Measurements from ENCODE around the gene ONECUT3. TPM values are rescaled to one million over a fixed set of nuclear protein-coding genes. Genes with fewer than 3 reads are reported as not detected.

Gene ONECUT3
- total and polyA plus RNA-seq, 2 of the 4 experiments (the other 2 are of a cell fraction) = not detected

GRCh38 chr19:1764729-1765128 is 11.4 kb downstream of the ONECUT3 start (continued):
- no peak for TF ChIP-seq CHD1 (IDR thresholded peaks at IDR 0.05; ENCODE audit: low read depth, low read length)
- TF ChIP-seq BHLHE40 (IDR thresholded peaks at IDR 0.05; ENCODE audit: low read depth, low read length) = no peak
- TF ChIP-seq, protein P1, sequence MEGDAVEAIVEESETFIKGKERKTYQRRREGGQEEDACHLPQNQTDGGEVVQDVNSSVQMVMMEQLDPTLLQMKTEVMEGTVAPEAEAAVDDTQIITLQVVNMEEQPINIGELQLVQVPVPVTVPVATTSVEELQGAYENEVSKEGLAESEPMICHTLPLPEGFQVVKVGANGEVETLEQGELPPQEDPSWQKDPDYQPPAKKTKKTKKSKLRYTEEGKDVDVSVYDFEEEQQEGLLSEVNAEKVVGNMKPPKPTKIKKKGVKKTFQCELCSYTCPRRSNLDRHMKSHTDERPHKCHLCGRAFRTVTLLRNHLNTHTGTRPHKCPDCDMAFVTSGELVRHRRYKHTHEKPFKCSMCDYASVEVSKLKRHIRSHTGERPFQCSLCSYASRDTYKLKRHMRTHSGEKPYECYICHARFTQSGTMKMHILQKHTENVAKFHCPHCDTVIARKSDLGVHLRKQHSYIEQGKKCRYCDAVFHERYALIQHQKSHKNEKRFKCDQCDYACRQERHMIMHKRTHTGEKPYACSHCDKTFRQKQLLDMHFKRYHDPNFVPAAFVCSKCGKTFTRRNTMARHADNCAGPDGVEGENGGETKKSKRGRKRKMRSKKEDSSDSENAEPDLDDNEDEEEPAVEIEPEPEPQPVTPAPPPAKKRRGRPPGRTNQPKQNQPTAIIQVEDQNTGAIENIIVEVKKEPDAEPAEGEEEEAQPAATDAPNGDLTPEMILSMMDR (conservative IDR thresholded peaks at IDR 0.05; ENCODE audit: low read depth, low read length) = no peak

DNA sequence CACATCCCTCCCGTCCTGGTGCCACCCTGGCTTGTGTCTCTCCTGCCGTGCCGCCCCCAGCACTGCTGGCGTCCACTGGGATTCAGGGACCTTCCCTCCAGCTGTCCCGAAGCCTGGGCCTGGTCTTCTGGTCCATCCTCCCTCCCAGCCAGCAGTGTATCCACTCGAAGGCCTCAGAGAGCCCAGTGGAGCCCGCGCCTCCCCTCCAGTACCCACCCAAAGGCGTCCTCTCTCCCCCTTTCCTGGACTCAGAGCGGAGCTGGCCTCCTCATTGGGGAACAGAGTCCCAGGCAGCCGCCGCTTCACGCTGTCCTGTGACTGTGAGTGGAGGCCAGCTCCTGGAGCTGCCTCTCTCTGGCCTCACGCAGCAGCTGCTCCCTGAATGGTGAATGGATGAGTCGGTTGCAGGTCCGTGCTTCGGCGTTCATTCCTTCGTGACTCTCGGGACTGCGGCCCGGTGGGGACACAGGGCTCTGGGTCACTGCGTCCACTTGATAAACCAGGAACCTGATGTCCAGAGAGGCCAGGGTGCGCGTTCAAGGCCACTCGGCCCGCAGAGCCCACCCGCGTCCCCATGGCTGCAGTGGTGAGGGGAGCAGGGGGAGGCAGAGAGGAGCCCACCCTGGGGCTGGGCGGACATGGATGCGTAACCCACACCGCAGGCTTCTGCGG is 12.1 kb downstream of the ONECUT3 start:
- intact Hi-C loops (cut with micrococcal nuclease) (no loop called here), in situ Hi-C loops (cut with MboI; ENCODE audit: low sequenced_read_pairs) (loop anchor here (5.0 kb wide), 1 partner anchor 88 kb away; no protein-coding TSS in a partner anchor), dilution Hi-C loops (cut with HindIII; ENCODE audit: low sequenced_read_pairs, unreplicated experiment) (no loop called here)
- Histone ChIP-seq H4K20me1 (ENCODE audit: insufficient read depth, low read length) (no peaks in the 10 kb centered on the region), H3K4me3 (ENCODE audit: insufficient read depth, low read depth, low read length) (no peak overlapping the region), H2BK5ac (ENCODE audit: low read depth, low read length, poor library complexity, severe bottlenecking) (no peak overlapping the region), H3K18ac (ENCODE audit: low read depth, low read length) (no peak overlapping the region), H3K4ac (ENCODE audit: low read depth, low read length) (no peak overlapping the region), H2BK20ac (ENCODE audit: low read depth, low read length) (no peak overlapping the region), H4K91ac (ENCODE audit: insufficient read depth, low read depth, low read length) (no peak overlapping the region), H2AFZ (replicated peaks; ENCODE audit: low read length, poor library complexity) (no peak overlapping the region), H3K4me2 (ENCODE audit: low read depth, low read length) (no peak overlapping the region), H2AK9ac (replicated peaks; ENCODE audit: low read depth, low read length, poor library complexity) (no peak overlapping the region), H3K14ac (replicated peaks; ENCODE audit: low read depth, low read length) (no peak overlapping the region), H3K23ac (ENCODE audit: low read depth, low read length) (no peak overlapping the region), H3K9ac (ENCODE audit: low read depth, low read length) (no peak overlapping the region), H2BK15ac (ENCODE audit: low read depth, low read length) (no peak overlapping the region), H3K36me3 (ENCODE audit: control insufficient read depth, insufficient read depth, low read length) (no peaks in the 10 kb centered on the region), H2BK120ac (ENCODE audit: low read depth, low read length) (no peak overlapping the region), H4K5ac (ENCODE audit: low read depth, low read length) (no peak overlapping the region), H2AK5ac (ENCODE audit: low read depth, low read length) (no peak overlapping the region), H4K8ac (ENCODE audit: low read depth in 2 of 2, low read length in 2 of 2) (no peak overlapping the region), H3K9me1 (ENCODE audit: insufficient read depth, low read length) (no peaks in the 10 kb centered on the region), H3K4me1 (ENCODE audit: control insufficient read depth, insufficient read depth, low read length) (no peaks in the 10 kb centered on the region), H3K56ac (ENCODE audit: extremely low read depth, insufficient read depth, low read length) (no peak overlapping the region), H3K27me3 (ENCODE audit: control insufficient read depth, insufficient read depth, low read length) (peaks cover 84% of the 10 kb centered on the region), H3K9me3 (ENCODE audit: control insufficient read depth, insufficient read depth, low read length) (no peaks in the 10 kb centered on the region; the same call in 1 of the 2 replicates), H3K79me1 (ENCODE audit: low read depth in 1 of 2, low read length in 2 of 2) (no peaks in the 10 kb centered on the region), H3K27ac (ENCODE audit: insufficient read depth, low read length) (no peak overlapping the region)
- DNase-seq = no peak
- no peak for TF ChIP-seq CEBPB (IDR thresholded peaks at IDR 0.05; ENCODE audit: low read depth, low read length)
- TF ChIP-seq MAFK (IDR thresholded peaks at IDR 0.05; ENCODE audit: low read depth, low read length) = no peak
- no peak for TF ChIP-seq FOS (IDR thresholded peaks at IDR 0.05; ENCODE audit: low read depth, low read length)
- no peak for TF ChIP-seq POLR2A (IDR thresholded peaks at IDR 0.05; ENCODE audit: low read depth, low read length)
- TF ChIP-seq BHLHE40 (IDR thresholded peaks at IDR 0.05; ENCODE audit: low read depth, low read length) = no peak
- no peak for TF ChIP-seq MAZ (IDR thresholded peaks at IDR 0.05; ENCODE audit: borderline replicate concordance, low read depth, low read length)
- TF ChIP-seq RCOR1 (IDR thresholded peaks at IDR 0.05; ENCODE audit: insufficient replicate concordance, low read length) = no peak
- TF ChIP-seq USF2 (IDR thresholded peaks at IDR 0.05; ENCODE audit: low read depth, low read length) = no peak
- no peak for TF ChIP-seq MXI1 (IDR thresholded peaks at IDR 0.05; ENCODE audit: borderline replicate concordance, low read depth, low read length)
- TF ChIP-seq RAD21 (IDR thresholded peaks at IDR 0.05; ENCODE audit: low read length) = no peak
- TF ChIP-seq, protein P2, sequence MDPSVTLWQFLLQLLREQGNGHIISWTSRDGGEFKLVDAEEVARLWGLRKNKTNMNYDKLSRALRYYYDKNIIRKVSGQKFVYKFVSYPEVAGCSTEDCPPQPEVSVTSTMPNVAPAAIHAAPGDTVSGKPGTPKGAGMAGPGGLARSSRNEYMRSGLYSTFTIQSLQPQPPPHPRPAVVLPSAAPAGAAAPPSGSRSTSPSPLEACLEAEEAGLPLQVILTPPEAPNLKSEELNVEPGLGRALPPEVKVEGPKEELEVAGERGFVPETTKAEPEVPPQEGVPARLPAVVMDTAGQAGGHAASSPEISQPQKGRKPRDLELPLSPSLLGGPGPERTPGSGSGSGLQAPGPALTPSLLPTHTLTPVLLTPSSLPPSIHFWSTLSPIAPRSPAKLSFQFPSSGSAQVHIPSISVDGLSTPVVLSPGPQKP (IDR thresholded peaks at IDR 0.05; ENCODE audit: borderline replicate concordance, low read depth, low read length) = no peak
- CTCF ChIA-PET = no interaction called here
- 0% methylated on average over 2 of the region's 33 CpGs; no CpG with 5 or more reads in 1 of the 2 experiments for WGBS, 2 experiments (ENCODE audit: extremely low coverage in 2 of 2, insufficient read length in 1 of 2)
- POLR2A ChIA-PET (ENCODE audit: unreplicated experiment) = no interaction called here
- BruUV-seq (replicated peaks) = no TSS peak
- peak; percentile 38 for ATAC-seq (ENCODE audit: low read depth)
